ENCODE data around the gene OLFML2B. TPM values are rescaled to one million over a fixed set of nuclear protein-coding genes. Genes with fewer than 3 reads are reported as not detected.
"Not testable (repeated sequence)": the region's sequence is repeated elsewhere in the genome, so short reads cannot be mapped to it uniquely, and the experiment has no call there.

The OLFML2B gene
- total RNA-seq, 1 experiment from 2014 or later = not detected

- no peak overlapping the region for H3K4me3 Mint-ChIP-seq (ENCODE audit: unreplicated experiment)
- H3K27me3 Mint-ChIP-seq (ENCODE audit: insufficient read depth, unreplicated experiment) = no peaks in the 10 kb centered on the region
- no peaks in the 10 kb centered on the region for H3K9me3 Mint-ChIP-seq (ENCODE audit: unreplicated experiment)
- POLR2A ChIA-PET = interaction anchor here (0.6 to 1.6 kb wide), 9 partner anchors 19 to 506 kb away, joined by 3 to 5 read pairs (median 4); no protein-coding TSS in a partner anchor
- DNase-seq (ENCODE audit: unreplicated experiment) = no peak
- CTCF ChIA-PET = interaction anchor here (0.6 to 13.3 kb wide), 121 partner anchors 9 to 744 kb away, joined by 3 to 171 read pairs (median 4); partner anchors contain the start of genes C1orf226 and NOS1AP
- H3K4me1 Mint-ChIP-seq (ENCODE audit: insufficient read depth, unreplicated experiment) = peaks cover 14% of the 10 kb centered on the region
- H3K27ac Mint-ChIP-seq (ENCODE audit: low read depth, unreplicated experiment) = no peak overlapping the region
- BruUV-seq (replicated peaks) = no TSS peak
- intact Hi-C loops (cut with micrococcal nuclease) = loop anchor here (1.0 to 5.0 kb wide), 7 partner anchors 174 to 1121 kb away; no protein-coding TSS in a partner anchor
- TF ChIP-seq CTCF (IDR thresholded peaks at IDR 0.05; ENCODE audit: unreplicated experiment) = no peak
- no peaks in the 10 kb centered on the region for H3K36me3 Mint-ChIP-seq (ENCODE audit: insufficient read depth, unreplicated experiment)
Observed at GRCh38 chr1:162056579-162056978, 32.9 kb upstream of the OLFML2B start.

GRCh38 chr1:162056043-162056442 is 32.4 kb upstream of the OLFML2B start:
- DNase-seq (ENCODE audit: unreplicated experiment) = peak; percentile 85
- Mint-ChIP-seq H3K36me3 (ENCODE audit: insufficient read depth, unreplicated experiment) (no peaks in the 10 kb centered on the region), H3K27me3 (ENCODE audit: insufficient read depth, unreplicated experiment) (no peaks in the 10 kb centered on the region), H3K27ac (ENCODE audit: low read depth, unreplicated experiment) (no peak overlapping the region), H3K4me1 (ENCODE audit: insufficient read depth, unreplicated experiment) (peaks cover 14% of the 10 kb centered on the region), H3K9me3 (ENCODE audit: unreplicated experiment) (no peaks in the 10 kb centered on the region), H3K4me3 (ENCODE audit: unreplicated experiment) (no peak overlapping the region)
- POLR2A ChIA-PET = interaction anchor here (0.6 to 1.6 kb wide), 10 partner anchors 19 to 555 kb away, joined by 3 to 5 read pairs (median 4); no protein-coding TSS in a partner anchor
- no TSS peak for BruUV-seq (replicated peaks)
- peak; percentile 99 for TF ChIP-seq CTCF (IDR thresholded peaks at IDR 0.05; ENCODE audit: unreplicated experiment)
- intact Hi-C loops (cut with micrococcal nuclease) = loop anchor here (1.0 to 5.0 kb wide), 7 partner anchors 175 to 1121 kb away; no protein-coding TSS in a partner anchor
- CTCF ChIA-PET = interaction anchor here (0.6 to 13.3 kb wide), 121 partner anchors 8 to 814 kb away, joined by 3 to 171 read pairs (median 4); partner anchors contain the start of genes C1orf226 and NOS1AP

GRCh38 chr1:162055062-162055461 is 31.4 kb upstream of the OLFML2B start:
- H3K4me3 Mint-ChIP-seq (ENCODE audit: unreplicated experiment) = no peak overlapping the region
- DNase-seq (ENCODE audit: unreplicated experiment) = peak; percentile 89
- intact Hi-C loops (cut with micrococcal nuclease) = loop anchor here (5.0 kb wide), 2 partner anchors 572 to 1122 kb away; no protein-coding TSS in a partner anchor
- no TSS peak for BruUV-seq (replicated peaks)
- peaks cover 8% of the 10 kb centered on the region for H3K4me1 Mint-ChIP-seq (ENCODE audit: insufficient read depth, unreplicated experiment)
- H3K27me3 Mint-ChIP-seq (ENCODE audit: insufficient read depth, unreplicated experiment) = no peaks in the 10 kb centered on the region
- no peaks in the 10 kb centered on the region for H3K36me3 Mint-ChIP-seq (ENCODE audit: insufficient read depth, unreplicated experiment)
- no peak overlapping the region for H3K27ac Mint-ChIP-seq (ENCODE audit: low read depth, unreplicated experiment)
- TF ChIP-seq CTCF (IDR thresholded peaks at IDR 0.05; ENCODE audit: unreplicated experiment) = no peak
- POLR2A ChIA-PET = interaction anchor here (1.5 to 1.6 kb wide), 2 partner anchors 20 to 508 kb away, joined by 3 to 4 read pairs; no protein-coding TSS in a partner anchor
- H3K9me3 Mint-ChIP-seq (ENCODE audit: unreplicated experiment) = no peaks in the 10 kb centered on the region
- CTCF ChIA-PET = interaction anchor here (0.5 to 13.3 kb wide), 27 partner anchors 14 to 558 kb away, joined by 3 to 171 read pairs (median 8); partner anchors contain the start of gene NOS1AP

GRCh38 chr1:162053949-162054348 is 30.3 kb upstream of the OLFML2B start:
- H3K27me3 Mint-ChIP-seq (ENCODE audit: insufficient read depth, unreplicated experiment); H3K4me1 Mint-ChIP-seq (ENCODE audit: insufficient read depth, unreplicated experiment); intact Hi-C loops (cut with micrococcal nuclease); H3K27ac Mint-ChIP-seq (ENCODE audit: low read depth, unreplicated experiment); H3K36me3 Mint-ChIP-seq (ENCODE audit: insufficient read depth, unreplicated experiment); DNase-seq (ENCODE audit: unreplicated experiment); POLR2A ChIA-PET; H3K9me3 Mint-ChIP-seq (ENCODE audit: unreplicated experiment); BruUV-seq (replicated peaks); H3K4me3 Mint-ChIP-seq (ENCODE audit: unreplicated experiment): not testable (repeated sequence)
- CTCF ChIA-PET = interaction anchor here (0.5 to 13.3 kb wide), 11 partner anchors 13 to 842 kb away, joined by 3 to 171 read pairs (median 7); partner anchors contain the start of gene OLFML2B
